ENCODE data around the gene VPS26B. TPM values are rescaled to one million over a fixed set of nuclear protein-coding genes. Genes with fewer than 3 reads are reported as not detected.
"Not testable (repeated sequence)": the region's sequence is repeated elsewhere in the genome, so short reads cannot be mapped to it uniquely, and the experiment has no call there.

The VPS26B gene
- 36.9 and 40.3 TPM in 2 replicates for total RNA-seq (2014; rRNA removed; shearing (Covaris generic))
- polyA plus RNA-seq (2016; fragmentation: Nextera tagmentation; extraction: Ambion mirVana) = 27.4 and 28.7 TPM in 2 replicates

GRCh38 chr11:134223836-134224709, at the start of gene VPS26B, which contains the start of gene NCAPD3:
TSS of gene VPS26B (plus strand) at chr11:134224671. CDS start at chr11:134225123, 452 bp downstream.
TSS of gene NCAPD3 (minus strand) at chr11:134223967. CDS start at chr11:134223926, 41 bp downstream.
- Histone ChIP-seq H3K4me1 (ENCODE audit: insufficient read depth) (peaks cover 31% of the 10 kb centered on the region), H3K27me3 (replicated peaks; ENCODE audit: insufficient read depth) (no peaks in the 10 kb centered on the region), H2AFZ (peak within 1 kb of the TSS; percentile 99), H3K4me3 (peak within 1 kb of the TSS; percentile 93), H4K20me1 (ENCODE audit: insufficient read depth) (peaks cover 9% of the 10 kb centered on the region; the same call in 1 of the 2 replicates), H3K79me2 (ENCODE audit: insufficient read depth) (peaks cover 83% of the 10 kb centered on the region), H3K9ac (peak within 1 kb of the TSS; percentile 87), H3K36me3 (ENCODE audit: low read depth) (peaks cover 3% of the 10 kb centered on the region; the same call in 1 of the 2 replicates), H3K9me2 (ENCODE audit: insufficient read depth) (no peaks in the 10 kb centered on the region), H3F3A (ENCODE audit: insufficient read depth) (peaks cover 11% of the 10 kb centered on the region; the same call in 1 of the 2 replicates), H3K9me3 (ENCODE audit: low read depth) (no peaks in the 10 kb centered on the region), H3K27ac (peak within 1 kb of the TSS; percentile 87), H3K4me2 (ENCODE audit: unreplicated experiment) (peak within 1 kb of the TSS; percentile 96)
- TF ChIP-seq EZH2phosphoT487 (IDR thresholded peaks at IDR 0.05; ENCODE audit: insufficient read depth, low read depth) (no peak), EZH2 (IDR thresholded peaks at IDR 0.05; ENCODE audit: insufficient read depth, poor library complexity, severe bottlenecking) (no peak)
- in situ Hi-C loops (cut with MboI) = no loop called here
- 0 to 1% methylated on average over 75 to 88 of the region's 89 CpGs for WGBS, 2 experiments (ENCODE audit: low coverage in 1 of 2, low lambda C conversion rate in 2 of 2, missing lambda C conversion rate in 2 of 2)
- peak; percentile 99 for DNase-seq

- Histone ChIP-seq H4K20me1 (ENCODE audit: insufficient read depth) (no peaks in the 10 kb centered on the region; the same call in 1 of the 2 replicates), H3K9ac (no peak overlapping the region), H3K4me1 (ENCODE audit: insufficient read depth) (peaks cover 1% of the 10 kb centered on the region; the same call in 1 of the 2 replicates), H2AFZ (no peak overlapping the region), H3K9me2 (ENCODE audit: insufficient read depth) (no peaks in the 10 kb centered on the region), H3F3A (ENCODE audit: insufficient read depth) (0 out of 2 replicates have a peak, but pooled peaks cover 1% of the 10 kb centered on the region), H3K27ac (no peak overlapping the region), H3K27me3 (replicated peaks; ENCODE audit: insufficient read depth) (no peaks in the 10 kb centered on the region), H3K4me3 (no peak overlapping the region), H3K79me2 (ENCODE audit: insufficient read depth) (no peaks in the 10 kb centered on the region), H3K4me2 (ENCODE audit: unreplicated experiment) (no peak overlapping the region), H3K36me3 (ENCODE audit: low read depth) (peaks cover 42% of the 10 kb centered on the region; the same call in 1 of the 2 replicates), H3K9me3 (ENCODE audit: low read depth) (no peaks in the 10 kb centered on the region)
- in situ Hi-C loops (cut with MboI) = no loop called here
- TF ChIP-seq EZH2 (IDR thresholded peaks at IDR 0.05; ENCODE audit: insufficient read depth, poor library complexity, severe bottlenecking) = no peak
- TF ChIP-seq EZH2phosphoT487 (IDR thresholded peaks at IDR 0.05; ENCODE audit: insufficient read depth, low read depth) = no peak
- no peak for DNase-seq
- WGBS, 2 experiments (ENCODE audit: low coverage in 1 of 2, low lambda C conversion rate in 2 of 2, missing lambda C conversion rate in 2 of 2) = 88 to 92% methylated on average over 13 of the region's 13 CpGs
These were observed 48.2 kb upstream of the VPS26B start for GRCh38 chr11:134176284-134176683.

GRCh38 chr11:134178032-134178674, 46.3 kb upstream of the VPS26B start:
- Histone ChIP-seq H4K20me1 (ENCODE audit: insufficient read depth) (no peaks in the 10 kb centered on the region), H3K4me1 (ENCODE audit: insufficient read depth) (peaks cover 7% of the 10 kb centered on the region), H2AFZ (no peak overlapping the region), H3K9ac (no peak overlapping the region), H3K4me3 (no peak overlapping the region), H3K27ac (no peak overlapping the region), H3K79me2 (ENCODE audit: insufficient read depth) (no peaks in the 10 kb centered on the region), H3K4me2 (ENCODE audit: unreplicated experiment) (no peak overlapping the region), H3K9me2 (ENCODE audit: insufficient read depth) (0 out of 2 replicates have a peak, but pooled peaks cover 2% of the 10 kb centered on the region), H3F3A (ENCODE audit: insufficient read depth) (peaks cover 9% of the 10 kb centered on the region), H3K36me3 (ENCODE audit: low read depth) (peaks cover 42% of the 10 kb centered on the region; the same call in 1 of the 2 replicates), H3K27me3 (replicated peaks; ENCODE audit: insufficient read depth) (no peaks in the 10 kb centered on the region), H3K9me3 (ENCODE audit: low read depth) (no peaks in the 10 kb centered on the region)
- no peak for DNase-seq
- in situ Hi-C loops (cut with MboI) = no loop called here
- TF ChIP-seq EZH2phosphoT487 (IDR thresholded peaks at IDR 0.05; ENCODE audit: insufficient read depth, low read depth) (no peak), EZH2 (IDR thresholded peaks at IDR 0.05; ENCODE audit: insufficient read depth, poor library complexity, severe bottlenecking) (no peak)
- 89 to 92% methylated on average over 5 of the region's 5 CpGs for WGBS, 2 experiments (ENCODE audit: low coverage in 1 of 2, low lambda C conversion rate in 2 of 2, missing lambda C conversion rate in 2 of 2)

- TF ChIP-seq EZH2phosphoT487 (IDR thresholded peaks at IDR 0.05; ENCODE audit: insufficient read depth, low read depth) = no peak
- TF ChIP-seq EZH2 (IDR thresholded peaks at IDR 0.05; ENCODE audit: insufficient read depth, poor library complexity, severe bottlenecking) = no peak
- DNase-seq = peak; percentile 79
- Histone ChIP-seq H3K36me3 (ENCODE audit: low read depth) (peaks cover 29% of the 10 kb centered on the region; the same call in 1 of the 2 replicates), H3K9me3 (ENCODE audit: low read depth) (no peaks in the 10 kb centered on the region), H3K4me1 (ENCODE audit: insufficient read depth) (peaks cover 7% of the 10 kb centered on the region), H3K9me2 (ENCODE audit: insufficient read depth) (0 out of 2 replicates have a peak, but pooled peaks cover 2% of the 10 kb centered on the region), H3K27me3 (replicated peaks; ENCODE audit: insufficient read depth) (no peaks in the 10 kb centered on the region), H2AFZ (no peak overlapping the region), H3K27ac (peak overlapping the region; percentile 23), H3K79me2 (ENCODE audit: insufficient read depth) (no peaks in the 10 kb centered on the region), H3K4me2 (ENCODE audit: unreplicated experiment) (no peak overlapping the region), H3F3A (ENCODE audit: insufficient read depth) (peaks cover 9% of the 10 kb centered on the region), H4K20me1 (ENCODE audit: insufficient read depth) (no peaks in the 10 kb centered on the region), H3K9ac (no peak overlapping the region), H3K4me3 (no peak overlapping the region)
- in situ Hi-C loops (cut with MboI) = no loop called here
- WGBS, 2 experiments (ENCODE audit: low coverage in 1 of 2, low lambda C conversion rate in 2 of 2, missing lambda C conversion rate in 2 of 2) = 48 to 49% methylated on average over 4 of the region's 4 CpGs
These were observed 42.8 kb upstream of the VPS26B start for GRCh38 chr11:134181707-134182106.

- DNase-seq; H2AFZ ChIP-seq; H3K4me1 ChIP-seq (ENCODE audit: insufficient read depth); H3K9ac ChIP-seq; H3K4me3 ChIP-seq; H3K9me2 ChIP-seq (ENCODE audit: insufficient read depth); in situ Hi-C loops (cut with MboI); H4K20me1 ChIP-seq (ENCODE audit: insufficient read depth); H3K27ac ChIP-seq; H3K79me2 ChIP-seq (ENCODE audit: insufficient read depth); H3K4me2 ChIP-seq (ENCODE audit: unreplicated experiment); H3K27me3 ChIP-seq (replicated peaks; ENCODE audit: insufficient read depth); H3K9me3 ChIP-seq (ENCODE audit: low read depth); H3F3A ChIP-seq (ENCODE audit: insufficient read depth): not testable (repeated sequence)
- WGBS, 2 experiments (ENCODE audit: low coverage in 1 of 2, low lambda C conversion rate in 2 of 2, missing lambda C conversion rate in 2 of 2) = 97 to 98% methylated on average over 8 of the region's 8 CpGs
- peaks cover 34% of the 10 kb centered on the region; the same call in 1 of the 2 replicates for H3K36me3 ChIP-seq (ENCODE audit: low read depth)
These were observed 36.4 kb upstream of the VPS26B start for GRCh38 chr11:134188092-134188491.
